Body of pancreas (tissue), 4 donors: Measurements from ENCODE around the gene UQCRHL. TPM values are rescaled to one million over a fixed set of nuclear protein-coding genes. Genes with fewer than 3 reads are reported as not detected.

Experiments
- ATAC-seq: fragments of 150-250 bp; one replicate; pipeline ENCODE4 v1.9.1; 2016
- DNase-seq, 4 donors: peaks; one replicate each; pipeline ENCODE4 v3.0.0-alpha.2; 2019
- H3K27ac ChIP-seq, 4 donors: fragments of 200-600 bp; sonication (generic); 1 replicate in 3 of 4; 2 replicates in 1 of 4; pipeline versions ENCODE4 v1.5.1 to v1.6.1; 2016 to 2019; ENCODE audit warnings: mild to moderate bottlenecking in 1 of 4, mixed read lengths in 1 of 4, moderate library complexity in 1 of 4
- H3K27me3 ChIP-seq, 2 donors: fragments of 200-600 bp; sonication (generic); one replicate each; pipeline ENCODE4 v1.6.0; 2016; ENCODE audit warnings: mild to moderate bottlenecking in 1 of 2
- H3K36me3 ChIP-seq, 2 donors: fragments of 200-600 bp; sonication (generic); replicated peaks in 1 of 2; 2 replicates each; pipeline ENCODE4 v1.5.1; 2016; ENCODE audit warnings: low read depth in 2 of 2; ENCODE audit not compliant: insufficient read depth in 1 of 2
- H3K4me1 ChIP-seq: fragments of 200-600 bp; sonication (generic); one replicate; pipeline ENCODE4 v1.6.0; 2016
- H3K4me3 ChIP-seq, 2 donors: fragments of 200-600 bp; sonication (generic); 1 replicate in 1 of 2; 2 replicates in 1 of 2; pipeline ENCODE4 v1.5.1; 2016 to 2019
- H3K9me3 ChIP-seq, 3 donors: fragments of 200-600 bp; sonication (generic); 1 replicate in 2 of 3; 2 replicates in 1 of 3; pipeline ENCODE4 v1.5.1; 2016
- POLR2A ChIP-seq, 3 donors: fragments of 450-650 bp; IDR thresholded peaks; one replicate each; pipeline ENCODE4 v1.6.1; 2016; ENCODE audit warnings: antibody characterized with exemption in 3 of 3, mild to moderate bottlenecking in 2 of 3
- WGBS, 2 donors: methylation state at CpG; one replicate each; pipeline ENCODE4 v1.1.5; 2017; 5-methylcytosine and 5-hydroxymethylcytosine counted together
- intact Hi-C: fragments of 100-400 bp; cut with DNase I; formaldehyde crosslinking; loops from one replicate; pipeline ENCODE4 v1.15.1; 2023
- total RNA-seq, 2 donors: library from RNA; depleted of rRNA; stranded (reverse); fragments of >200 nt; gene quantifications; one replicate each; pipeline ENCODE4 v1.1.0, GENCODE V29; 2016
- TF ChIP-seq, protein P1 (sequence below), 7 experiments: fragments of 450-650 bp in 4 of 7; fragments of 200-600 bp in 3 of 7; sonication (generic) in 3 of 7; IDR thresholded peaks; one replicate each; pipeline ENCODE4 v1.5.1; 2016 to 2019; ENCODE audit warnings: antibody characterized with exemption in 7 of 7

UQCRHL gene
- total RNA-seq, 2 donors from 2014 or later = 0.66 to 1.0 TPM

DNA sequence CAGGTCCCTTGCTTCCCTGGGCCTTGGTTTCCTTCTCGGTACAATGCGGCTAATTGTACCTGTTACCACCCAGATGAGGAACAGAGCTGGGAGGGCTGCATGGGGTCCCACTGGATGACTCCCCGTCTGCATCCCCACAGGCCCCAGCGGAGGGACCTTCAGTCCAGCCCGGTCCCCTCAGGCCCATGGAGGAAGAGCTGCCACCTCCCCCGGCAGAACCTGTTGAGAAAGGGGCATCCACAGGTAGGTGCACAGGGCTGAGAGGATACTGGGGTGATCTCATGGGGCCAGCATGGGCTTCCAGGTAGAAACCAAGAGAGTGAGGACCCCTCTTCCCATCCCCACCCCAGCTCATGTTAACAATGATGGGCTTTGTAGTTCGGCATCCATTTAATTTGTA, 39.1 kb downstream of the UQCRHL start:
- peaks cover 26% of the 10 kb centered on the region for H3K4me1 ChIP-seq
- TF ChIP-seq POLR2A (IDR thresholded peaks at IDR 0.05) = no peak
- TF ChIP-seq, protein P1, sequence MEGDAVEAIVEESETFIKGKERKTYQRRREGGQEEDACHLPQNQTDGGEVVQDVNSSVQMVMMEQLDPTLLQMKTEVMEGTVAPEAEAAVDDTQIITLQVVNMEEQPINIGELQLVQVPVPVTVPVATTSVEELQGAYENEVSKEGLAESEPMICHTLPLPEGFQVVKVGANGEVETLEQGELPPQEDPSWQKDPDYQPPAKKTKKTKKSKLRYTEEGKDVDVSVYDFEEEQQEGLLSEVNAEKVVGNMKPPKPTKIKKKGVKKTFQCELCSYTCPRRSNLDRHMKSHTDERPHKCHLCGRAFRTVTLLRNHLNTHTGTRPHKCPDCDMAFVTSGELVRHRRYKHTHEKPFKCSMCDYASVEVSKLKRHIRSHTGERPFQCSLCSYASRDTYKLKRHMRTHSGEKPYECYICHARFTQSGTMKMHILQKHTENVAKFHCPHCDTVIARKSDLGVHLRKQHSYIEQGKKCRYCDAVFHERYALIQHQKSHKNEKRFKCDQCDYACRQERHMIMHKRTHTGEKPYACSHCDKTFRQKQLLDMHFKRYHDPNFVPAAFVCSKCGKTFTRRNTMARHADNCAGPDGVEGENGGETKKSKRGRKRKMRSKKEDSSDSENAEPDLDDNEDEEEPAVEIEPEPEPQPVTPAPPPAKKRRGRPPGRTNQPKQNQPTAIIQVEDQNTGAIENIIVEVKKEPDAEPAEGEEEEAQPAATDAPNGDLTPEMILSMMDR (IDR thresholded peaks at IDR 0.05) = no peak
- H3K27me3 ChIP-seq = no peaks in the 10 kb centered on the region
- no peak overlapping the region for H3K27ac ChIP-seq
- ATAC-seq (no peak), DNase-seq (no peak)
- no peaks in the 10 kb centered on the region for H3K9me3 ChIP-seq
- WGBS, 2 donors = 92 to 100% methylated on average over 1 to 7 of the region's 7 CpGs
- H3K4me3 ChIP-seq = no peak overlapping the region
- peaks cover 0 to 9% of the 10 kb centered on the region in 2 donors for H3K36me3 ChIP-seq
- intact Hi-C loops = no loop called here

DNA sequence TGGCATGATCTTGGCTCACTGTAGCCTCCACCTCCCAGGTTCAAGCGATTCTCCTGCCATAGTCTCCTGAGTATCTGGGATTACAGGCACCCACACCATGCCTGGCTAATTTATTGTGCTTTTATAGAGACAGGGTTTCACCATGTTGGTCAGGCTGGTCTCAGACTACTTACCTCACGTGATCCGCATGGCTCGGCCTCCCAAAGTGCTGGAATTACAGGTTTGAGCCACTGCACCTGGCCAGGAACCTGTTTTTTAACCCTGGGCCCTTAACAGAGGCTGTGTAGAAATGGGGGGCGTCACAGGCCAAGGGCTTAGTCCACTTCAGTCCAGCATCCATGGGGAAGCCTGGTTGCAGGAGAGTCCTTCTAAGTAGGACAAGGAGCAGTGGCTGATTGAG, 39.5 kb downstream of the UQCRHL start:
- 83 to 100% methylated on average over 1 to 5 of the region's 5 CpGs for WGBS, 2 donors
- H3K9me3 ChIP-seq = no peaks in the 10 kb centered on the region
- intact Hi-C loops = no loop called here
- peaks cover 0 to 9% of the 10 kb centered on the region in 2 donors for H3K36me3 ChIP-seq
- peaks cover 26% of the 10 kb centered on the region for H3K4me1 ChIP-seq
- H3K27ac ChIP-seq = no peak overlapping the region
- ATAC-seq = no peak
- no peak for DNase-seq
- TF ChIP-seq, protein P1 (IDR thresholded peaks at IDR 0.05) = no peak
- TF ChIP-seq POLR2A (IDR thresholded peaks at IDR 0.05) = no peak
- no peak overlapping the region for H3K4me3 ChIP-seq
- no peaks in the 10 kb centered on the region for H3K27me3 ChIP-seq

DNA sequence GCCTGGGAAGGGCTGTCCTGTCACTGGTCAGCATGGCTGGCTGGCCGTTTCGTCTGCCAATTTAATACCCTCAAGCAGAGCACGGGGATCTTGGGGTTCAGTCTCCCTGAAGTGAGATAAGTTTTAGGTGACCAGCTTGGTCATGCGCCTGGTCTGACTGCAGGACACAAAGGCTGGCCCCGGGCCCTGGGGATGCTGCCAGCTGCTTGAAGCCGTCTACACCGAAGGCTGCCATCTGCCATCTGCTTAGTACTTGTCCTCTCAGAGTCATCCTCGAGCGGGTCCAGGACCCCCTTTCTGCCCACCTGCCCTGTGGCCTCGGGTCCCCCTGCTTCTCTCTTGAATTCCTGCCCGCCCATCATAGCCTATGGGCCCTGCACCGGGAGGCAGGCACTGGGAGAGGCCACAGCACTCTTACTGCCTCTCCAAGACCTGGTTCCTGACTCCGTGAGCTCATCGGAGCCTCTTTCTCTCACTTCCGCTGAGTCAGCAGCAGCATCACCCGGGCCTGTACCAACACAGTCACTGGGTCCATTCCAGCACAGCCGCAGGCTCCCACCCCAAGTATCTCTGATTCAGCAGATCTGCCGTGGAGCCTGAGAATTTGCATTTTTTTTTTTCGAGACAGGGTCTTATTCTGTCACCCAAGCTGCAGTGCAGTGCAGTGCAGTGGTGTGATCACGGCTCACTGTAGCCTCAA, 41.8 kb downstream of the UQCRHL start:
- H3K27me3 ChIP-seq = no peaks in the 10 kb centered on the region
- ATAC-seq (peak; percentile 11), DNase-seq (peak in 3 of 4 donors; percentile 33 to 66 (median 60))
- H3K4me3 ChIP-seq = no peak overlapping the region
- H3K27ac ChIP-seq = peak overlapping the region; percentile 77 to 90 (median 87)
- H3K36me3 ChIP-seq = peaks cover 0 to 3% of the 10 kb centered on the region in 2 donors
- TF ChIP-seq, protein P1 (IDR thresholded peaks at IDR 0.05) = no peak
- TF ChIP-seq POLR2A (IDR thresholded peaks at IDR 0.05) = no peak
- no peaks in the 10 kb centered on the region for H3K9me3 ChIP-seq
- H3K4me1 ChIP-seq = peaks cover 30% of the 10 kb centered on the region
- WGBS, 2 donors = 54 to 64% methylated on average over 15 to 17 of the region's 20 CpGs
- intact Hi-C loops = no loop called here

DNA sequence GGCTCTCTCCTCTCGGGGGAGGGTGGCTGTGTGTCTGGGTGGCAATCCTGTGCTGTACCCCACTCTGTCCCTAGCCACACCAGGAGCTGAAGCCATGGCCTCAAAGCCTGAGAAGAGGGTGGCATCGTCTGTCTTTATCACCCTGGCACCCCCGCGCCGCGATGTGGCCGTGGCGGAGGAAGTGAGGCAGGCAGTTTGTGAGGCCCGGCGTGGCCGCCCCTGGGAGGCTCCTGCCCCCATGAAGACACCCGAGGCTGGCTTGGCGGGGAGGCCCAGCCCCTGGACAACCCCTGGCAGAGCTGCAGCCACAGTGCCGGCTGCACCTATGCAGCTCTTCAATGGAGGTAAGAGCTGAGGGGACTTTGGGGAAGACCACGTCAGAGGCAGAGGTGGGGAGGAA, 42.6 kb downstream of the UQCRHL start:
- intact Hi-C loops = no loop called here
- peak; percentile 9 for ATAC-seq
- Histone ChIP-seq H3K27me3 (no peaks in the 10 kb centered on the region), H3K27ac (peak overlapping the region; percentile 77 to 90 (median 87)), H3K4me1 (peaks cover 35% of the 10 kb centered on the region), H3K4me3 (no peak overlapping the region), H3K9me3 (no peaks in the 10 kb centered on the region), H3K36me3 (no peaks in the 10 kb centered on the region)
- 53 to 68% methylated on average over 9 to 15 of the region's 15 CpGs for WGBS, 2 donors
- peak in 1 of 4 donors; percentile 37 for DNase-seq
- no peak for TF ChIP-seq POLR2A (IDR thresholded peaks at IDR 0.05)
- TF ChIP-seq, protein P1 (IDR thresholded peaks at IDR 0.05) = no peak
